ENCODE data around the gene LINGO1. TPM values are rescaled to one million over a fixed set of nuclear protein-coding genes. Genes with fewer than 3 reads are reported as not detected.
A peak's percentile ranks its signal among the peaks of the same experiment; 100 is the strongest.

Gene LINGO1
- total RNA-seq, 2 donors from 2014 or later: 7.7 to 30.5 TPM

- no peak for ATAC-seq
These were observed 49.9 kb downstream of the LINGO1 start for GRCh38 chr15:77582763-77583162.

GRCh38 chr15:77581896-77582569 is 50.7 kb downstream of the LINGO1 start:
- intact Hi-C loops (cut with DNase I): no loop called here
- no peak for ATAC-seq
- DNase-seq: no peak

More at GRCh38 chr15:77582763-77583162, 49.9 kb downstream of the LINGO1 start:
- intact Hi-C loops (cut with DNase I): no loop called here
- DNase-seq: no peak

GRCh38 chr15:77580996-77581682 is 51.6 kb downstream of the LINGO1 start:
- DNase-seq: peak; percentile 39
- intact Hi-C loops (cut with DNase I): no loop called here
- peak; percentile 68 to 79 for ATAC-seq

- no peak for DNase-seq
- intact Hi-C loops (cut with DNase I): no loop called here
- no peak for ATAC-seq
These were observed 53.1 kb downstream of the LINGO1 start for GRCh38 chr15:77579498-77580188.

GRCh38 chr15:77578641-77579372 is 53.9 kb downstream of the LINGO1 start:
- no peak for DNase-seq
- intact Hi-C loops (cut with DNase I): no loop called here
- ATAC-seq: no peak

- DNase-seq (no peak), ATAC-seq (peak in 1 of 2 donors; percentile 31)
- intact Hi-C loops (cut with DNase I): no loop called here
These were observed 55.3 kb downstream of the LINGO1 start for GRCh38 chr15:77577366-77577950.

GRCh38 chr15:77576538-77576937 is 56.2 kb downstream of the LINGO1 start:
- no peak for DNase-seq
- no peak for ATAC-seq
- intact Hi-C loops (cut with DNase I): no loop called here

- ATAC-seq: no peak
- no peak for DNase-seq
- intact Hi-C loops (cut with DNase I): no loop called here
These were observed 57.3 kb downstream of the LINGO1 start for GRCh38 chr15:77575203-77575934.

GRCh38 chr15:77574521-77575202 is 58.0 kb downstream of the LINGO1 start:
- no peak for DNase-seq

GRCh38 chr15:77573802-77574201 is 58.9 kb downstream of the LINGO1 start:
- ATAC-seq: no peak
- no peak for DNase-seq
- intact Hi-C loops (cut with DNase I): no loop called here

More at GRCh38 chr15:77574521-77575202, 58.0 kb downstream of the LINGO1 start:
- intact Hi-C loops (cut with DNase I): no loop called here
- ATAC-seq: no peak

- DNase-seq: no peak
- no peak for ATAC-seq
- intact Hi-C loops (cut with DNase I): no loop called here
These were observed 60.5 kb downstream of the LINGO1 start for GRCh38 chr15:77572186-77572585.

GRCh38 chr15:77571741-77572140 is 61.0 kb downstream of the LINGO1 start:
- ATAC-seq: no peak
- intact Hi-C loops (cut with DNase I): no loop called here
- DNase-seq: no peak

GRCh38 chr15:77571181-77571580 is 61.5 kb downstream of the LINGO1 start:
- ATAC-seq (no peak), DNase-seq (no peak)
- intact Hi-C loops (cut with DNase I): no loop called here

GRCh38 chr15:77569729-77570125 is 63.0 kb downstream of the LINGO1 start:
- DNase-seq (no peak), ATAC-seq (peak; percentile 58 to 65)
- intact Hi-C loops (cut with DNase I): no loop called here

GRCh38 chr15:77568973-77569728 is 63.6 kb downstream of the LINGO1 start:
- intact Hi-C loops (cut with DNase I): no loop called here
- ATAC-seq (peak; percentile 65 to 78), DNase-seq (peak; percentile 53)

GRCh38 chr15:77568014-77568972 is 64.4 kb downstream of the LINGO1 start:
- ATAC-seq (peak in 1 of 2 donors; percentile 25), DNase-seq (no peak)
- intact Hi-C loops (cut with DNase I): no loop called here
